ENCODE measurements around the gene ACOX2. TPM values are rescaled to one million over a fixed set of nuclear protein-coding genes. Genes with fewer than 3 reads are reported as not detected.
A peak's percentile ranks its signal among the peaks of the same experiment; 100 is the strongest.

The ACOX2 gene
- total RNA-seq, 1 experiment from 2014 or later: 0.85 TPM

DNA sequence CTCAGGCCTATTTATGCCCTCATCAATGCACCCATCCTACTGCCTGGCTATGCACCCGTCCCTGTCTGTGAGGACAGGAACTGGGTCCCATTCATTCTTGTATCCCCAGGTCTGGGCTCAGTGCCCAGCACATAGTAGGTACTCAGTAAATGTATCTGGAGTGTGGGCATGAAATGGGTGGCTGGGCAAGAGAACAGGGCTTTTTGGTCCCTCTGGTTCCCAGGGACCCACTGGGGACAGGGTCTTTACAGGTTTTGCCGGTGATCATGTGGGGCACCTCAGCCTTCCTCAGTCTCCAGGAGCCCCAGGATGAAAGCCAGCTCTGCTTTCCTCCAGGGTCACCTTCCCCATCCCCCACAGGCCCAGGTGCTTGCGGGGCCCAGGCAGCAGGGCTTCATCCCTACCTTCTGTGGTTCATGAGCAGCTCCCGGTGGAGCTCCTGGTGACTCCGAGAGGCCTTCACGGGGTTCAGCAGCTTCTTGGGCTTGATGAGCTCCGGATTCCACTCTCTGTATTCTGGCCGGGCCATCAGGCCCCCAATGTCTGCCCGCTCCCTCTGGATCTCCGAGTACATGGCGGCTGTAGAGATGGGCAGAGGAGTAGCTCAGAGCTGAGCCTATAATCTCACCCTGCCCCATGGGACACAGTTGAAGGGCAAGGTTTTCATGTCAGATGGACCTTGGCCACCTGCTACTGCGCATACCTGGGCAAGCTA, 32.5 kb upstream of the ACOX2 start:
- Histone ChIP-seq H2AFZ (ENCODE audit: low read length) (no peak overlapping the region), H4K20me1 (ENCODE audit: control insufficient read depth, insufficient read depth, insufficient read length) (no peaks in the 10 kb centered on the region), H4K5ac (ENCODE audit: insufficient read length, low read depth, low read length) (no peak overlapping the region), H3K14ac (ENCODE audit: insufficient read depth, low read length) (no peak overlapping the region), H4K8ac (replicated peaks; ENCODE audit: insufficient read length, low read depth, low read length) (no peak overlapping the region), H3K4me2 (ENCODE audit: insufficient read depth, insufficient read length, low read length) (no peak overlapping the region), H3K23ac (ENCODE audit: insufficient read length, low read depth, low read length) (no peak overlapping the region), H3K18ac (ENCODE audit: insufficient read length, low read depth, low read length) (no peak overlapping the region), H2AK5ac (ENCODE audit: insufficient read length, low read length) (no peak overlapping the region), H2BK5ac (ENCODE audit: insufficient read length, low read length) (no peak overlapping the region), H3K79me2 (ENCODE audit: insufficient read depth, low read length) (no peaks in the 10 kb centered on the region), H3K9ac (ENCODE audit: extremely low read depth, insufficient read length, low read length) (no peak overlapping the region), H3K27ac (ENCODE audit: insufficient read length, low read depth, low read length) (no peak overlapping the region), H3K23me2 (ENCODE audit: insufficient read length, low read depth, low read length, poor library complexity, severe bottlenecking) (no peaks in the 10 kb centered on the region), H3K56ac (ENCODE audit: insufficient read length, low read depth, low read length) (no peak overlapping the region), H2BK15ac (ENCODE audit: low read depth, low read length) (no peak overlapping the region), H3K27me3 (ENCODE audit: insufficient read depth, low read length) (no peaks in the 10 kb centered on the region), H2BK12ac (ENCODE audit: insufficient read length, low read depth, low read length) (no peak overlapping the region), H3K9me3 (ENCODE audit: control insufficient read depth, low read depth, low read length) (no peaks in the 10 kb centered on the region), H3T11ph (ENCODE audit: low read length) (no peak overlapping the region), H2BK120ac (ENCODE audit: low read depth, low read length, poor library complexity, severe bottlenecking) (no peak overlapping the region), H3K4ac (ENCODE audit: low read depth, low read length) (no peak overlapping the region), H3K79me1 (ENCODE audit: insufficient read depth, low read depth, low read length, poor library complexity, severe bottlenecking) (no peaks in the 10 kb centered on the region), H4K91ac (ENCODE audit: insufficient read length, low read depth, low read length) (no peak overlapping the region), H3K4me1 (ENCODE audit: insufficient read depth, low read length) (peaks cover 9% of the 10 kb centered on the region; the same call in 1 of the 2 replicates), H2BK20ac (ENCODE audit: low read depth, low read length, poor library complexity, severe bottlenecking) (no peak overlapping the region)
- Mint-ChIP-seq H3K9me3 (peaks cover 5 to 9% of the 10 kb centered on the region in 2 experiments; a peak in 4 of 5 replicates), H3K4me1 (peaks cover 35 to 44% of the 10 kb centered on the region in 2 experiments), H3K27me3 (ENCODE audit: low read depth) (peaks cover 9% of the 10 kb centered on the region), H3K36me3 (ENCODE audit: insufficient read depth in 1 of 3, low read depth in 3 of 3) (peaks cover 0 to 9% (median 0%) of the 10 kb centered on the region in 3 experiments; a peak in 2 of 7 replicates), H3K27ac (peak overlapping the region in 1 of 3 experiments; percentile 86; a peak in 1 of 7 replicates), H3K4me3 (no peak overlapping the region)
- TF ChIP-seq, protein P1, sequence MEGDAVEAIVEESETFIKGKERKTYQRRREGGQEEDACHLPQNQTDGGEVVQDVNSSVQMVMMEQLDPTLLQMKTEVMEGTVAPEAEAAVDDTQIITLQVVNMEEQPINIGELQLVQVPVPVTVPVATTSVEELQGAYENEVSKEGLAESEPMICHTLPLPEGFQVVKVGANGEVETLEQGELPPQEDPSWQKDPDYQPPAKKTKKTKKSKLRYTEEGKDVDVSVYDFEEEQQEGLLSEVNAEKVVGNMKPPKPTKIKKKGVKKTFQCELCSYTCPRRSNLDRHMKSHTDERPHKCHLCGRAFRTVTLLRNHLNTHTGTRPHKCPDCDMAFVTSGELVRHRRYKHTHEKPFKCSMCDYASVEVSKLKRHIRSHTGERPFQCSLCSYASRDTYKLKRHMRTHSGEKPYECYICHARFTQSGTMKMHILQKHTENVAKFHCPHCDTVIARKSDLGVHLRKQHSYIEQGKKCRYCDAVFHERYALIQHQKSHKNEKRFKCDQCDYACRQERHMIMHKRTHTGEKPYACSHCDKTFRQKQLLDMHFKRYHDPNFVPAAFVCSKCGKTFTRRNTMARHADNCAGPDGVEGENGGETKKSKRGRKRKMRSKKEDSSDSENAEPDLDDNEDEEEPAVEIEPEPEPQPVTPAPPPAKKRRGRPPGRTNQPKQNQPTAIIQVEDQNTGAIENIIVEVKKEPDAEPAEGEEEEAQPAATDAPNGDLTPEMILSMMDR (conservative IDR thresholded peaks at IDR 0.05): no peak
- peak; percentile 22 for DNase-seq
- WGBS (ENCODE audit: extremely low coverage, insufficient read length, low lambda C conversion rate): no CpG with 5 or more reads among the region's 12 CpGs
